HepG2 (cell line): ENCODE results near the gene PARG. TPM values are rescaled to one million over a fixed set of nuclear protein-coding genes. Genes with fewer than 3 reads are reported as not detected.
A peak's percentile ranks its signal among the peaks of the same experiment; 100 is the strongest.
"Not testable (repeated sequence)": the region's sequence is repeated elsewhere in the genome, so short reads cannot be mapped to it uniquely, and the experiment has no call there.

ENCODE experiments used
- ATF7 ChIP-seq, 2 experiments: fragments of 450-650 bp in 1 of 2; sonication (generic) in 1 of 2; formaldehyde crosslinking in 1 of 2; IDR thresholded peaks; 2 replicates each; pipeline versions ENCODE4 v1.4.0 to v1.6.1; 2016 to 2020; ENCODE audit warnings: antibody characterized with exemption in 1 of 2, mild to moderate bottlenecking in 1 of 2, missing genetic modification reagents in 1 of 2
- KLF11 ChIP-seq: IDR thresholded peaks from 2 replicates; pipeline ENCODE4 v1.6.1; 2016; ENCODE audit warnings: missing compliant biosample characterization
- MAZ ChIP-seq, 2 experiments: sonication (generic) in 1 of 2; formaldehyde crosslinking in 1 of 2; IDR thresholded peaks; 2 replicates each; pipeline versions ENCODE4 v1.5.0 to v1.6.1; 2012 to 2020; ENCODE audit warnings: low read depth in 2 of 2, mild to moderate bottlenecking in 2 of 2, borderline replicate concordance in 1 of 2, improper control_type of control experiment in 1 of 2, low read length in 1 of 2, missing genetic modification reagents in 1 of 2, moderate library complexity in 1 of 2
- MYPOP ChIP-seq: sonication (generic); formaldehyde crosslinking; IDR thresholded peaks from 2 replicates; pipeline ENCODE4 v1.8.1; 2023; ENCODE audit warnings: mild to moderate bottlenecking, moderate library complexity, missing genetic modification reagents
- NFKB2 ChIP-seq: sonication (generic); formaldehyde crosslinking; IDR thresholded peaks from 2 replicates; pipeline ENCODE4 v1.4.0; 2020; ENCODE audit warnings: missing genetic modification reagents, borderline replicate concordance
- REL ChIP-seq: sonication (generic); formaldehyde crosslinking; conservative IDR thresholded peaks from 2 replicates; pipeline ENCODE4 v1.8.0; 2022; ENCODE audit warnings: mild to moderate bottlenecking, missing genetic modification reagents, moderate library complexity
- STAG1 ChIP-seq: sonication (generic); formaldehyde crosslinking; IDR thresholded peaks from 2 replicates; pipeline ENCODE4 v1.4.0; 2020; ENCODE audit warnings: missing genetic modification reagents
- YY1 ChIP-seq: IDR thresholded peaks from 2 replicates; pipeline ENCODE4 v1.6.1; 2011; ENCODE audit warnings: low read length, low read depth, moderate library complexity, mild to moderate bottlenecking; ENCODE audit not compliant: insufficient read depth, insufficient replicate concordance
- ZFY ChIP-seq: sonication (generic); formaldehyde crosslinking; IDR thresholded peaks from 2 replicates; pipeline ENCODE4 v1.4.0; 2020; ENCODE audit warnings: missing genetic modification reagents
- ZNF331 ChIP-seq: sonication (generic); formaldehyde crosslinking; IDR thresholded peaks from 2 replicates; pipeline ENCODE4 v1.4.0; 2020; ENCODE audit warnings: missing genetic modification reagents
- ZNF34 ChIP-seq: sonication (generic); formaldehyde crosslinking; IDR thresholded peaks from 2 replicates; pipeline ENCODE4 v1.4.0; 2020; ENCODE audit warnings: mild to moderate bottlenecking, missing genetic modification reagents, borderline replicate concordance
- ZNF501 ChIP-seq: sonication (generic); formaldehyde crosslinking; IDR thresholded peaks from 2 replicates; pipeline ENCODE4 v1.5.1; 2020; ENCODE audit warnings: mild to moderate bottlenecking, moderate library complexity, missing genetic modification reagents
- ZNF503 ChIP-seq: sonication (generic); formaldehyde crosslinking; IDR thresholded peaks from 2 replicates; pipeline ENCODE4 v1.4.0; 2020; ENCODE audit warnings: missing genetic modification reagents
- ZNF598 ChIP-seq: sonication (generic); formaldehyde crosslinking; IDR thresholded peaks from 2 replicates; pipeline ENCODE4 v1.5.1; 2020; ENCODE audit warnings: mild to moderate bottlenecking, missing genetic modification reagents, borderline replicate concordance
- ZNF841 ChIP-seq: sonication (generic); formaldehyde crosslinking; IDR thresholded peaks from 2 replicates; pipeline ENCODE4 v1.8.1; 2023; ENCODE audit warnings: missing genetic modification reagents, borderline replicate concordance
- polyA plus RNA-seq, 8 experiments: library from polyadenylated mRNA; depleted of rRNA in 3 of 8; stranded (reverse) in 7 of 8; unstranded in 1 of 8; fragments of >200 nt; fragmentation: Illumina TruSeq in 4 of 8; extraction: Trizol in 4 of 8; gene quantifications; 2 replicates each; pipeline versions ENCODE4 v1.2.1 to v1.2.3, GENCODE V29; 2011 to 2016; ENCODE audit warnings: low read depth in 4 of 8, missing spikeins in 1 of 8, mixed read lengths in 1 of 8; ENCODE audit not compliant: insufficient read depth in 1 of 8
- total RNA-seq, 5 experiments: library from RNA; depleted of rRNA; stranded (reverse); fragments of >200 nt; fragmentation: Illumina TruSeq; extraction: Trizol; gene quantifications; 2 replicates each; pipeline ENCODE4 v1.2.3, GENCODE V29; 2016; ENCODE audit warnings: low read depth in 1 of 5
- TF ChIP-seq, protein P1 (sequence below): sonication (generic); formaldehyde crosslinking; IDR thresholded peaks from 2 replicates; pipeline ENCODE4 v1.5.1; 2020; ENCODE audit warnings: mild to moderate bottlenecking, missing genetic modification reagents, moderate library complexity
- TF ChIP-seq, protein P2 (sequence below): sonication (generic); formaldehyde crosslinking; IDR thresholded peaks from 2 replicates; pipeline ENCODE4 v1.8.1; 2023; ENCODE audit warnings: mild to moderate bottlenecking, inconsistent platforms, moderate library complexity, missing genetic modification reagents, borderline replicate concordance

The PARG gene
- total and polyA plus RNA-seq, 2 of the 13 experiments (the other 11 are each of a cell fraction or from before 2014, with no cell fraction given) = 11.4 to 37.2 TPM

GRCh38 chr10:49941447-49942338 lies at the start of gene PARG, which contains the start of gene TIMM23B (continued):
- TF ChIP-seq, protein P1, sequence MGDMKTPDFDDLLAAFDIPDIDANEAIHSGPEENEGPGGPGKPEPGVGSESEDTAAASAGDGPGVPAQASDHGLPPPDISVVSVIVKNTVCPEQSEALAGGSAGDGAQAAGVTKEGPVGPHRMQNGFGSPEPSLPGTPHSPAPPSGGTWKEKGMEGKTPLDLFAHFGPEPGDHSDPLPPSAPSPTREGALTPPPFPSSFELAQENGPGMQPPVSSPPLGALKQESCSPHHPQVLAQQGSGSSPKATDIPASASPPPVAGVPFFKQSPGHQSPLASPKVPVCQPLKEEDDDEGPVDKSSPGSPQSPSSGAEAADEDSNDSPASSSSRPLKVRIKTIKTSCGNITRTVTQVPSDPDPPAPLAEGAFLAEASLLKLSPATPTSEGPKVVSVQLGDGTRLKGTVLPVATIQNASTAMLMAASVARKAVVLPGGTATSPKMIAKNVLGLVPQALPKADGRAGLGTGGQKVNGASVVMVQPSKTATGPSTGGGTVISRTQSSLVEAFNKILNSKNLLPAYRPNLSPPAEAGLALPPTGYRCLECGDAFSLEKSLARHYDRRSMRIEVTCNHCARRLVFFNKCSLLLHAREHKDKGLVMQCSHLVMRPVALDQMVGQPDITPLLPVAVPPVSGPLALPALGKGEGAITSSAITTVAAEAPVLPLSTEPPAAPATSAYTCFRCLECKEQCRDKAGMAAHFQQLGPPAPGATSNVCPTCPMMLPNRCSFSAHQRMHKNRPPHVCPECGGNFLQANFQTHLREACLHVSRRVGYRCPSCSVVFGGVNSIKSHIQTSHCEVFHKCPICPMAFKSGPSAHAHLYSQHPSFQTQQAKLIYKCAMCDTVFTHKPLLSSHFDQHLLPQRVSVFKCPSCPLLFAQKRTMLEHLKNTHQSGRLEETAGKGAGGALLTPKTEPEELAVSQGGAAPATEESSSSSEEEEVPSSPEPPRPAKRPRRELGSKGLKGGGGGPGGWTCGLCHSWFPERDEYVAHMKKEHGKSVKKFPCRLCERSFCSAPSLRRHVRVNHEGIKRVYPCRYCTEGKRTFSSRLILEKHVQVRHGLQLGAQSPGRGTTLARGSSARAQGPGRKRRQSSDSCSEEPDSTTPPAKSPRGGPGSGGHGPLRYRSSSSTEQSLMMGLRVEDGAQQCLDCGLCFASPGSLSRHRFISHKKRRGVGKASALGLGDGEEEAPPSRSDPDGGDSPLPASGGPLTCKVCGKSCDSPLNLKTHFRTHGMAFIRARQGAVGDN (CRISPR knock-in tag) = peak; percentile 94
- TF ChIP-seq YY1 (peak; percentile 35), ZNF331 (CRISPR knock-in tag) (peak; percentile 33; the same call in 1 of the 2 replicates), ZFY (peak; percentile 92), ZNF841 (CRISPR knock-in tag) (0 out of 2 replicates have a peak, but pooled peaks have one; percentile 37), ZNF34 (CRISPR knock-in tag) (0 out of 2 replicates have a peak, but pooled peaks have one; percentile 38), ZNF503 (CRISPR knock-in tag) (peak; percentile 57; the same call in 1 of the 2 replicates), ZNF598 (CRISPR knock-in tag) (peak; percentile 49; the same call in 1 of the 2 replicates), NFKB2 (CRISPR knock-in tag) (peak; percentile 93; the same call in 1 of the 2 replicates), MAZ (CRISPR knock-in tag; IDR thresholded peaks at IDR 0.05; ENCODE audit: low read depth) (peak; percentile 67; the same call in 1 of the 2 replicates), MYPOP (CRISPR knock-in tag) (peak; percentile 61; the same call in 1 of the 2 replicates), ZNF501 (CRISPR knock-in tag) (peak; percentile 83), STAG1 (CRISPR knock-in tag) (peak; percentile 24; the same call in 1 of the 2 replicates), ATF7 (CRISPR knock-in tag; IDR thresholded peaks at IDR 0.05) (0 out of 2 replicates have a peak, but pooled peaks have one; percentile 51), KLF11 (CRISPR knock-in tag) (peak; percentile 57; the same call in 1 of the 2 replicates), REL (CRISPR knock-in tag) (0 out of 2 replicates have a peak, but pooled peaks have one; percentile 48)
- TF ChIP-seq, protein P2, sequence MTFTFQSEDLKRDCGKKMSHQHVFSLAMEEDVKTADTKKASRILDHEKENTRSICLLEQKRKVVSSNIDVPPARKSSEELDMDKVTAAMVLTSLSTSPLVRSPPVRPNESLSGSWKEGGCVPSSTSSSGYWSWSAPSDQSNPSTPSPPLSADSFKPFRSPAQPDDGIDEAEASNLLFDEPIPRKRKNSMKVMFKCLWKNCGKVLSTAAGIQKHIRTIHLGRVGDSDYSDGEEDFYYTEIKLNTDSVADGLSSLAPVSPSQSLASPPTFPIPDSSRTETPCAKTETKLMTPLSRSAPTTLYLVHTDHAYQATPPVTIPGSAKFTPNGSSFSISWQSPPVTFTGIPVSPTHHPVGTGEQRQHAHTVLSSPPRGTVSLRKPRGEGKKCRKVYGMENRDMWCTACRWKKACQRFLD (CRISPR knock-in tag) = 0 out of 2 replicates have a peak, but pooled peaks have one; percentile 50
- not testable (repeated sequence) for TF ChIP-seq MAZ (IDR thresholded peaks at IDR 0.05; ENCODE audit: borderline replicate concordance, low read depth, low read length); ATF7 (IDR thresholded peaks at IDR 0.05)
